ENCODE results near the gene MED13L.

The MED13L gene

GRCh38 chr12:116125084-116125483 is 152.4 kb downstream of the MED13L start:
- DNase-seq, result no peak

- peak; percentile 63 for DNase-seq
Measured at GRCh38 chr12:116123451-116124258, 153.8 kb downstream of the MED13L start.

- no peak for DNase-seq
Measured at GRCh38 chr12:116122628-116123027, 154.9 kb downstream of the MED13L start.

- DNase-seq, result peak; percentile 70
Measured at GRCh38 chr12:116121453-116121871, 156.0 kb downstream of the MED13L start.

GRCh38 chr12:116116650-116117424 is 160.7 kb downstream of the MED13L start:
- peak; percentile 19 for DNase-seq

GRCh38 chr12:116113398-116114130 is 163.9 kb downstream of the MED13L start:
- no peak for DNase-seq

- no peak for DNase-seq
Measured at GRCh38 chr12:116106870-116107269, 170.6 kb downstream of the MED13L start.

GRCh38 chr12:116104167-116104767 is 173.2 kb downstream of the MED13L start:
- DNase-seq, result no peak

GRCh38 chr12:116101991-116102390 is 175.5 kb downstream of the MED13L start:
- DNase-seq, result no peak

- DNase-seq, result no peak
Measured at GRCh38 chr12:116099652-116100432, 177.7 kb downstream of the MED13L start.

DNA sequence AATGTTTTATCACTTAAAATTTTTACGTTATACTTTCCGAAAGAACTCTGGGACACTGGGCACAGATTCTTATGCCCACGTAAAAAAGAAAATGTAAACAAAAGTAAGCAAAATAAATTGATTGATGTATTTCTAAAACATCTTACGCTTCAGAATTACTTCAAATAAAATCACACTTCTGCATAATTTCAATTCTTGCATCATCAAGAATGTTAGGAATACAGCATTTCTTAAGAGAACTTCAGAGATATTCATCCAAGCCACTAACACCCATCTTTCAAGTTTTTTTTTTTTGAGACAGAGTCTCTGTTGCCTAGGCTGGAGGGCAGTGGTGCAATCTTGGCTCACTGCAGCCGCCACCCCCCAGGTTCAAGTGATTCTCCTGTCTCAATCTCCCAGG is 180.6 kb downstream of the MED13L start:
- no peak for DNase-seq

- DNase-seq, result no peak
Measured at GRCh38 chr12:116094475-116094874, 183.0 kb downstream of the MED13L start.

- peak; percentile 3 for DNase-seq
Measured at GRCh38 chr12:116093915-116094314, 183.6 kb downstream of the MED13L start.

DNA sequence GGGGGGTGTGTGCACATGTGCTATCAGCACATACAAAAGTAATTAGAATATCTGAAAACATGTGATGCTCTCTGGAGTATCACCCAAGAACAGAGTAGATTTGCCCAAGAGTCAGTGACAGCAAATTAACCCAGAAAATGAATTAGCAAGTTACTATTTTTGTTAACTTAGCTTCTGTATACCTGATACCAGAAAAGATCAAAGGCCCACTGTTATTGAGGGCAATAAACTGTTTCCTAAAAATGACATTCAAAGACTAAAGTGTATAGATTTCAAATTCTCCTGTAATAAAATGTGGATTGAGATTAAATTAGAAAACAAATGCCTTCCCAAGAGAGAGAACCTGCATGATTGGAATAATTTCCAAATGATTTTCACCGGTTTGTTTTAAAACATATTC is 184.7 kb downstream of the MED13L start:
- no peak for DNase-seq

DNA sequence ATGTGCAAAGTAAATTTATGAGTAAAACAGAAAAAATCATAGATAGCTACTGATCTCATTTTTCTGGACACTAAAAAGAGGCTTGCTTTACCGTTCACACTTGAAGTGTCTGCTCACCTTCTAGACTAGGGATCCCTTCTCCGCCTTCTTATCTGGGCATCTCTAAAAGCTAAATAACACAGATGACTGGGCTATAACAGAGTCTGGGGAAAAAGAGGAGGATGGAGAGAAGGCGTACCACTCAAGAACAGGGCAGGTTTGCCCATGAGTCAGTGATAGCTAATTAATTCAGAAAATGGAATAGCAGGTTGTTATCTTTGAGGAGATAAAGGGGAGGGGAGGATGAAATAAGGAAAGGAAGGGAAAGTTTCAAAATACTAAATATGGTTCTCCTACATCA is 185.3 kb downstream of the MED13L start:
- DNase-seq, result no peak

DNA sequence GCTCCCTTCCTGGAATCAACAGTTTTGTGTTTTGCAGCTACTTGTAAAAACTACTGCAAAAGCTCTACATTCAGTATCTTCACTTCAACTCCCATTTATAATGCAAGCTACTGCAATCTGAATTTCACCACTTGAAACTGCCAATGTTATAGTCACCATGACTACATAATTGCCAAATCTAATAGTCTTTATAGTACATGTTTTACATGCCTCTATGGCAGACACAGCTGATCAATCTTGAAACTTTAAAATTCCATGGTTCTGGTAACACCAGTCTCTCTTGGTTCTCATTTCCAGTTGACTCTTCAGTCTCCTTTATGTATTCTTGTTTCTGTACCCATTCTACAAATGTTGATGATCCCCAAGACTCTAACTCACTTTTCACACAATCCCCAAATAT is 185.9 kb downstream of the MED13L start:
- DNase-seq, result no peak

DNA sequence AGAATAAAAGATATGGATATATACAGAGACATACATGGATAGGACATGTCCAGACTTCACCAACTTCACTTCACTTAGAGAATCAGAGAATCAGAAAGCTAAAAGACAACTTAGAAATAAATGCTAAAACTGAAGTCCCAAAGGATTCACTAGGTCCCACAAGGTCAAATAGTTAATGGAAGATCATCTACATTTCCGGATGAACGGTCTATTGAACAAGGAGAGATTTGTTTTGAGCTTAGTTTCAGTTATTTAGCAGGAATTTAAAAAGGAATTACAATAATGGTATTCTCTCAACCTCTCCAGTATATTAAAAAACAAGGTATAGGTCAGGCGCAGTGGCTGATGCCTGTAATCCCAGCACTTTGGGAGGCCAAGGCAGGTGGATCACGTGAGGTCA is 187.0 kb downstream of the MED13L start:
- DNase-seq, result no peak

DNA sequence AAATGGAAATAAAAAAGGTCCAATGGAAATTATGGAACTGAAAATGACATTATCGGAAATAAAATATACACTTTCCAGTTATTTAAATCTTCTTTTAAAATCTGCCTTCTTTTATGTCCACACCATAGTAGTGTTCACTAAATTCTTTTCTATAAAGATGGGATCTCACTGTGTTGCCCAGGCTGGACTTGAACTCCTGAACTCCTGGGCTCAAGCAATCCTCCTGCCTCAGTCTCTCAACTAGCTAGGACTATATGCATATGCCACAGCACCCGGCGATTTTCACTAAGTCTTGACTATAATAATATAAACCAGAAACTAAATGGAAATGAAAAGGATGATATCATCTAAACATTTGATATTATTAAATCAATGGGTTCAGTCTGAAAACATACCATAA is 188.4 kb downstream of the MED13L start:
- DNase-seq, result no peak

DNA sequence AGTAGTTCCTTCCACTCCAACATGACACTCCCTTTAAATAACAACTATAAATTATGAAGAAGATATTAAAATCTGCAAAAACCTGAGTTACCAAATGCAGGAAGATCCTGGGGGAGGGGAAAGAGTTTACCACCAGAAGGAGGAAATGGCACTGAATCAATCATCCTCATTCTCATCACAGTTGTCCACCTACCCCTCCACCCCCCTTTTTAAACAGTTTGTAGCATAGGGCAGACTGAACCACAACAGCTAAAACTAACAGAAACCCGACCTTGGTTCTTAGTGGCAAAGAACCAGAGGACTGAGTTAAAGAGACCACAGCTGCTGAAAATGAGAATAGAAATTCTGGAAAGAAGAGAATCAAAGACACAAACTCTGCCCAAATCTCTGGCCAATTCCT is 189.5 kb downstream of the MED13L start:
- no peak for DNase-seq

- no peak for DNase-seq
Measured at GRCh38 chr12:116087399-116087798, 190.1 kb downstream of the MED13L start.

- no peak for DNase-seq
Measured at GRCh38 chr12:116080415-116080814, 197.1 kb downstream of the MED13L start.

DNA sequence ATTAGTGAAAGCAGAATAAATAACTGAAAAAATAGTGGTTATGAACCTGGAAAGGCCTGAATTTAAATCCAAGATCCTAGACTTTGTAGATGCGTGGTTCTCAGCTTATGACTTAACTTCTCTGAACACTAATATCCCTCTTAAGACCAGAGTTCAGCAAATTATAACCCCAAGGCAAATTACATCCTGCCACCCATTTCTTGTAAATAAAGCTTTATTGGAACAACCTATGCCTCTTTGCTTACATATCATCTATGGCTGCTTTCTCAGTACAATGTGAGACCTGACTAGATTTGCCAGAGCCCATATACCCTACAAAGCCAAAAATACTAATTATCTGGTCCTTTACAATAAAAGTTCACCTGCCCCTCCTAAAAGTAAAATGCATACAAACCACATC is 199.1 kb downstream of the MED13L start:
- no peak for DNase-seq

Measured in HCEC 1CT (cell line).